ENCODE measurements around the gene ANO2.

ANO2 gene

GRCh38 chr12:5612556-5613410 is 332.3 kb downstream of the ANO2 start:
- no peak for DNase-seq

GRCh38 chr12:5611162-5611561 is 333.9 kb downstream of the ANO2 start:
- DNase-seq = no peak

- no peak for DNase-seq
These were observed 345.7 kb downstream of the ANO2 start for GRCh38 chr12:5599378-5599777.

GRCh38 chr12:5593998-5594397 is 351.1 kb downstream of the ANO2 start:
- DNase-seq = no peak

GRCh38 chr12:5593086-5593485 is 352.0 kb downstream of the ANO2 start:
- no peak for DNase-seq

- no peak for DNase-seq
These were observed 352.7 kb downstream of the ANO2 start for GRCh38 chr12:5592310-5592709.

GRCh38 chr12:5590316-5590715 is 354.7 kb downstream of the ANO2 start:
- DNase-seq = no peak

- DNase-seq = no peak
These were observed 356.0 kb downstream of the ANO2 start for GRCh38 chr12:5589054-5589453.

GRCh38 chr12:5588591-5588990 is 356.5 kb downstream of the ANO2 start:
- no peak for DNase-seq

GRCh38 chr12:5588176-5588575 is 356.9 kb downstream of the ANO2 start:
- no peak for DNase-seq

- DNase-seq = no peak
These were observed 357.3 kb downstream of the ANO2 start for GRCh38 chr12:5587711-5588121.

GRCh38 chr12:5586201-5586600 is 358.9 kb downstream of the ANO2 start:
- no peak for DNase-seq

GRCh38 chr12:5585178-5585577 is 359.9 kb downstream of the ANO2 start:
- DNase-seq = no peak

GRCh38 chr12:5584412-5585175 is 360.5 kb downstream of the ANO2 start:
- DNase-seq = no peak

GRCh38 chr12:5582541-5582940 is 362.5 kb downstream of the ANO2 start:
- no peak for DNase-seq

GRCh38 chr12:5582018-5582417 is 363.0 kb downstream of the ANO2 start:
- DNase-seq = no peak

GRCh38 chr12:5581616-5582015 is 363.4 kb downstream of the ANO2 start:
- no peak for DNase-seq

GRCh38 chr12:5581019-5581418 is 364.0 kb downstream of the ANO2 start:
- no peak for DNase-seq

- DNase-seq = no peak
These were observed 366.3 kb downstream of the ANO2 start for GRCh38 chr12:5578775-5579174.

GRCh38 chr12:5577741-5578140 is 367.3 kb downstream of the ANO2 start:
- no peak for DNase-seq

- no peak for DNase-seq
These were observed 367.8 kb downstream of the ANO2 start for GRCh38 chr12:5577211-5577612.

GRCh38 chr12:5575987-5576386 is 369.1 kb downstream of the ANO2 start:
- DNase-seq = no peak

GRCh38 chr12:5575232-5575631 is 369.8 kb downstream of the ANO2 start:
- no peak for DNase-seq

GRCh38 chr12:5573390-5573789 is 371.7 kb downstream of the ANO2 start:
- DNase-seq = no peak

Measured in activated naive CD4-positive, alpha-beta T cell (primary cell).